RWPE1 (cell line): ENCODE measurements around the gene SOD2.

ENCODE experiments used
- CTCF ChIA-PET: fragments of 350-600 bp; sonication (Branson Sonifier 250); formaldehyde crosslinking; extraction: SDS; loops from one replicate; lab custom pipeline; 2021; lab: Yijun Ruan, JAX
- POLR2A ChIA-PET: fragments of 400-600 bp; formaldehyde crosslinking; extraction: SDS; loops from one replicate; lab custom pipeline; 2020; ENCODE audit warnings: antibody characterized with exemption; ENCODE audit not compliant: low non-redundant PET; lab: Yijun Ruan, JAX
- DNase-seq: peaks from one replicate; pipeline ENCODE4 v3.0.0; 2012; ENCODE audit warnings: low spot score
- H3K27ac ChIP-seq: fragments of 450-650 bp; 2 replicates; pipeline ENCODE4 v1.5.1; 2017
- CTCF ChIP-seq: fragments of 450-650 bp; conservative IDR thresholded peaks from 2 replicates; pipeline ENCODE4 v1.5.1; 2017; ENCODE audit warnings: low read depth, mild to moderate bottlenecking

Gene SOD2

DNA sequence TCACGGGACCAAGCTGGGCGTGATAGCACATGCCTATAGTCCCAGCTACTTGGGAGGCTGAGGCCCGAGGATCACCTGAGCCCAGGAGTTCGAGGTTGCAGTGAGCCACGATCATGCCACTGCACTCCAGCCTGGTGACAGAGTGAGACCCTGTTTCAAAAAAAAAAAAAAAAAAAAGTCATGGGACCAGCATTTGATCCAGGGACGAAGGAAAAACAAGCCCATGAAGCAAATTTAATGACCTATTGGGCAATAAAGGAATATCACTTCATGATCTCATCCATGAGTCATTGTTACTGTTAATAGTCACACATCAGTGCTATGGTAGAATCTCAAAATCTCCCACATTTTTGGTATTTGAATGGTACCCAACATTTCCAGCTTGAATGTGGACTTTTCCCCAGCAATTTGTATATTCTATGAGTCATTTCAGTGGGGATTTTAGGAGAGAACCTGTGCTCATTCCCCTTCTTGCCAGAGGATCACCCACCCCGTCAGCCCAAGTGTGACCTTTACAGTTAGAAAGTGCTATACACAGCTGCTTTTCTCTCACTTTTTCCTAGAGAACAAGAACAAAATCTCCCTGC is 8.5 kb upstream of the SOD2 start:
- CTCF ChIA-PET = no interaction called here

DNA sequence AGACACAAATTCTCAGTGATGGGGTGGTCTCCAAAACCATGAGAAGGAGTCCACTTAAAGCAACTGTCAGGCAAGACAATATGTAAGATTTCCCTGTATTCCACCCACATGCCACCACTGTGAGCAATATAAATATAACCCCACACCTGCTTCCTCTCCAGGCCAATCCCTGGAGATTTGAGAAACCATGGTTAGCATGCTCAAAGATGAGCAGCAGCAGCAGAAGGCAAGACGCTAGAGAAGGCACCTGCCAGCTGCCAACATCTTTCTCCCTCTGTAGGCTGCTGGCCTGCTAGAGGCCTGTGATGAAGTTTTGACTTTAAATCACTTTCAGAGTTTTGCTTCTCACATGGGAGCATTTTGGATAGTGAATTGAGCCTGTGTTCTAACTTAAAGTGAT is 7.9 kb upstream of the SOD2 start:
- H3K27ac ChIP-seq = peak overlapping the region; percentile 90
- ChIA-PET CTCF (no interaction called here), POLR2A (no interaction called here)
- no peak for DNase-seq
- TF ChIP-seq CTCF = no peak

More for the DNA sequence above, 8.5 kb upstream of the SOD2 start:
- H3K27ac ChIP-seq = peak overlapping the region; percentile 90
- TF ChIP-seq CTCF = no peak
- POLR2A ChIA-PET = no interaction called here
- peak; percentile 76 for DNase-seq

GRCh38 chr6:159695984-159696383 is 2.9 kb upstream of the SOD2 start:
- no peak overlapping the region for H3K27ac ChIP-seq
- TF ChIP-seq CTCF = no peak
- ChIA-PET POLR2A (interaction anchor here (0.7 kb wide), 1 partner anchor 130 kb away, joined by 5 read pairs; no protein-coding TSS in a partner anchor), CTCF (interaction anchor here (0.7 kb wide), 1 partner anchor 111 kb away, joined by 3 read pairs; no protein-coding TSS in a partner anchor)
- no peak for DNase-seq

DNA sequence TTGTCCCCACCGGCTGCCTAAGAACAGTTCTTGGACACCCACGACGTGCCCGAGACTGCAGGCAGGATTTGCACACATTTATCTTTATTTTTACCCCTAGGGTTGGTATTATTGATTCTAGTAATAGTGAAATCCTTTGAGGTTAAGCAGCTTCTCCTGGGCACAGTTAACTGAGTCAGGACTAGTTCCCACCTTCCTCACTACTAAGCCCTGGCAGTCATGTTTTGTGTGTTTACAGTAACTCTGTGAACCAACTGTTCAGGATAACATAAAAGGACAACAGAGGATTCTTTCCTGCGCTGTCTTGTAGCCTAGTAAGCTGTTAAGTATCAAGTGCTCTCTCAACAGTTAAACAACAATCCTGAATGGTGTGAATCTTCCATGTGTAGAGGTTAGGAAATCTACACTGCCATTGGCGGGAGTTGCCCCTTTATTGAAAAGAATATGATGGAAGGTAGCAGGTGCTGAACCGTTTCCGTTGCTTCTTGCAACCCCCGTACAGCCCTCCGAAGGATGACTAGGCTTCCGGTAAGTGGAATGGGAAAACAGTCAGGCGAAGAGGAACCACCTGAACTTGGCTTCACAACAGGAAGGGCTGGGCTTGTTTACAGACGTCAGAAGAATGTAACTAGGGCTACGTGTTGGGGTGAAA is 979 bp upstream of the SOD2 start:
- TF ChIP-seq CTCF = no peak
- peak overlapping the region; percentile 92 for H3K27ac ChIP-seq
- peak; percentile 71 for DNase-seq
- CTCF ChIA-PET = interaction anchor here (1.0 kb wide), 1 partner anchor 33 kb away, joined by 4 read pairs; the partner anchor contains the start of gene WTAP
- POLR2A ChIA-PET = interaction anchor here (0.7 to 1.3 kb wide), 2 partner anchors 32 to 758 kb away, joined by 3 to 6 read pairs; no protein-coding TSS in a partner anchor

GRCh38 chr6:159692303-159693127 is 526 bp downstream of the SOD2 start:
- ChIA-PET POLR2A (interaction anchor here (1.3 kb wide), 1 partner anchor 34 kb away, joined by 6 read pairs; no protein-coding TSS in a partner anchor), CTCF (interaction anchor here (0.5 to 1.0 kb wide), 5 partner anchors 48 to 1801 kb away, joined by 3 read pairs; no protein-coding TSS in a partner anchor)
- H3K27ac ChIP-seq = peak overlapping the region; percentile 92
- peak; percentile 49 for DNase-seq
- TF ChIP-seq CTCF = no peak

DNA sequence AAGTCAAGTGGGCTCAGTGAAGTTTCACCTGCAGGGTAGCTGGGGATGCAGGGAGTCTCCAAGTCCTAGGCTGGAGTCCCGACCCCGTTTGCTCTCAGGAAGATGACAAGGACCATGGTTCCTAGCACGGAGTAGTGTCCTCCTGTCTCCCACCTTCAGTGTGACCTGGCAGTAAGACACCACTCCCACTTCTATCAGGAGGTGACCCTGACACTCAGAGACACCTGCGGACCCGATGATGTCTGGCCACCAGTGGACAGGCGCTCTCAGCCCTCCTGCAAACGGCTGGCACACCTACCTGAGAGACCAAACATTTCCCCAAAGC is 1.1 kb downstream of the SOD2 start:
- CTCF ChIA-PET = interaction anchor here (0.6 to 1.5 kb wide), 12 partner anchors 10 to 828 kb away, joined by 3 to 5 read pairs (median 3); no protein-coding TSS in a partner anchor
- H3K27ac ChIP-seq = peak overlapping the region; percentile 92
- POLR2A ChIA-PET = no interaction called here
- no peak for TF ChIP-seq CTCF
- DNase-seq = peak; percentile 12
